Stomach (tissue), 4 donors: ENCODE data around the gene NPIPB2.

Experiments used
- EP300 ChIP-seq: sonication (generic); formaldehyde crosslinking; IDR thresholded peaks from one replicate; pipeline ENCODE4 v1.6.1; 2017; ENCODE audit warnings: antibody characterized with exemption
- POLR2A ChIP-seq, 4 donors: fragments of 450-650 bp; IDR thresholded peaks; one replicate each; pipeline ENCODE4 v1.6.1; 2016; ENCODE audit warnings: antibody characterized with exemption in 4 of 4, control low read depth in 2 of 4, mild to moderate bottlenecking in 1 of 4, moderate library complexity in 1 of 4
- POLR2AphosphoS5 ChIP-seq, 3 donors: sonication (generic); formaldehyde crosslinking; IDR thresholded peaks; one replicate each; pipeline ENCODE4 v1.6.1; 2016; ENCODE audit warnings: antibody characterized with exemption in 3 of 3
- TF ChIP-seq, protein P1 (sequence below), 7 experiments: fragments of 450-650 bp in 4 of 7; fragments of 200-600 bp in 3 of 7; sonication (generic) in 3 of 7; IDR thresholded peaks; one replicate each; pipeline ENCODE4 v1.5.1; 2016 to 2019; ENCODE audit warnings: antibody characterized with exemption in 7 of 7, control low read depth in 2 of 7, mild to moderate bottlenecking in 1 of 7

DNA sequence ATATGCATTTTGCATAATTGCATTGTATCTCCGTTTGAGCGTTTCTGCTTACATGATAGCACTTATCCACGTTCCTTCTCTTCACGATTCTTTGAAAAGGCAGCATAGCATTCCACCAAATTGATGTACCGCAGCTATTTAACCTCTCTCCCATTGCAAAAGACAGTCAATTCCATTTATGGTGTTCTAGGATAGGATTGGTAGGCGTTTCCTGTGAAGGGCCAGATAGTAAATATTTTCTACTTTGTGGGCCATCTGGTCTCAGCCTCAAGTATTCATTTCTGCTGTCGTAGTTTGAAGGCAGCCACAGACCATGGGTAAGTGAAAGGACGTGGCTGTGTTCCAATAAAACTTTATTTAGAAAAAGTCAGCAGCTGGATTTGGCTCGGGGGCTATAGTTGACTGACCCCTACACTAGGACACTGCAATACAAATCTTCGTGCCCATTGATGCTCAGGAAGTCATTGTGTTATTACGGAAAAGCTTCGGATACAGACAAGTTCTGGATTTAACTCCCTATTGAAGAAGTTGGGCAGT, 44.7 kb upstream of the NPIPB2 start:
- TF ChIP-seq POLR2AphosphoS5 (IDR thresholded peaks at IDR 0.05) (no peak), EP300 (no peak), POLR2A (IDR thresholded peaks at IDR 0.05) (no peak)
- TF ChIP-seq, protein P1, sequence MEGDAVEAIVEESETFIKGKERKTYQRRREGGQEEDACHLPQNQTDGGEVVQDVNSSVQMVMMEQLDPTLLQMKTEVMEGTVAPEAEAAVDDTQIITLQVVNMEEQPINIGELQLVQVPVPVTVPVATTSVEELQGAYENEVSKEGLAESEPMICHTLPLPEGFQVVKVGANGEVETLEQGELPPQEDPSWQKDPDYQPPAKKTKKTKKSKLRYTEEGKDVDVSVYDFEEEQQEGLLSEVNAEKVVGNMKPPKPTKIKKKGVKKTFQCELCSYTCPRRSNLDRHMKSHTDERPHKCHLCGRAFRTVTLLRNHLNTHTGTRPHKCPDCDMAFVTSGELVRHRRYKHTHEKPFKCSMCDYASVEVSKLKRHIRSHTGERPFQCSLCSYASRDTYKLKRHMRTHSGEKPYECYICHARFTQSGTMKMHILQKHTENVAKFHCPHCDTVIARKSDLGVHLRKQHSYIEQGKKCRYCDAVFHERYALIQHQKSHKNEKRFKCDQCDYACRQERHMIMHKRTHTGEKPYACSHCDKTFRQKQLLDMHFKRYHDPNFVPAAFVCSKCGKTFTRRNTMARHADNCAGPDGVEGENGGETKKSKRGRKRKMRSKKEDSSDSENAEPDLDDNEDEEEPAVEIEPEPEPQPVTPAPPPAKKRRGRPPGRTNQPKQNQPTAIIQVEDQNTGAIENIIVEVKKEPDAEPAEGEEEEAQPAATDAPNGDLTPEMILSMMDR (IDR thresholded peaks at IDR 0.05): no peak
